ENCODE results near the gene PACS1.
"Not testable (repeated sequence)": the region's sequence is repeated elsewhere in the genome, so short reads cannot be mapped to it uniquely, and the experiment has no call there.

Gene PACS1

DNA sequence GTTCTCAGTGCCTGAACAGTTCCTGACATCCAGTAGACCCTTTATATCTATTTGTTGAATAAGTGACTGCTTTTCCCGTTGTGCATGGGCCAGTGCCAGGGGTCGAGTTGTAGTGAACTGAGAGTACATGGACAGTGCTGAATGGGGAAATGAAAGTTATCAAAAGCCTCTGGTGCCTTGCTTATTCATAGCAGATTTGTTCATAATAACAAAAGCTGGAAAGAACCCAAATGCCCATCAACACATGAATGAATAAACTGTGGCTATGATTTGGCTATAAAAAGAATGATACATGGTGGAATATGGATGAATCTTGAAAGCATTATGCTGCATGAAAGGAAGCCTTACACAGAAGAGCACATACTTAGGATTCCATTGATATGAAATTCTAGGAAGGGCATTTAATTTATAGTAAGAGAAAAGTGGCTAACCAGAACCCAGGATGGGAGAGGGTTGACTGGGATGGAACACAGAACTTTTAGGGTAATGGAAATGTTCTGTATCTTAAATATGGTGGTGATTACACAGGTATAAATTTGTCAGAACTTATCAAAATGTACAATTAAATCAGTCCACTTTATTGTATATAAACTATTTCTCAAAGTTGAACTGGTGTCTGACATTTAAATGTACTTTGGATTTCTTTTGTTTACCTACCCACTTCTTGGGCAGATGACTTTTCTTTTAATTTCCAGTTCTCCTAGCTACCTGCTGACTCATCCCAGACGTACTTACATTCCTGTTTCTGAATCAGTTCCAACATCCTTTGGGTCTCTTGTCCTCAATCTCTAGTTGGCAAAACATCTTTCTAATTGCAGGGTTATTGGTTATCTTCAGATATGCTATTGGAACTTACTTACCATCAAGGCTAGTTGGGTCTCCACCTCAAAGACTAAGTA, 42.8 kb downstream of the PACS1 start:
- DNase-seq, result no peak

DNA sequence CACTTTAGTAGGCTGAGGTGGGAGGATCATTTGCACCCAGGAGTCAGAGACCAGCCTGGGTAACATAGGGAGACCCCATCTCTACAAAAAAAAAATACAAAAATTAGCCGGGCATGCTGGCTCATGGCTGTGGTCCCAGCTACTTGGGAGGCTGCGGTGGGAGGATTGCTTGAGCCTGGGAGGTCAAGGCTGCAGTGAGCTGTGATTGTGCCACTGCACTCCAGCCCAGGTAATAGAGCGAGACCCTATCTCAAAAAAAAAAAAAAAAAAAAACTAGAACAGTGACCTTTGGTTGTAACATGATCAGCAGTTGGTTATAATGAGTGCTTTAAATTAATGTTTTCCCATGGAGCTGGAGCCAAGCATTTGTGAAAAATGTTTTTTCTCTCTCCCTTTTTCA, 44.9 kb downstream of the PACS1 start:
- not testable (repeated sequence) for DNase-seq

DNA sequence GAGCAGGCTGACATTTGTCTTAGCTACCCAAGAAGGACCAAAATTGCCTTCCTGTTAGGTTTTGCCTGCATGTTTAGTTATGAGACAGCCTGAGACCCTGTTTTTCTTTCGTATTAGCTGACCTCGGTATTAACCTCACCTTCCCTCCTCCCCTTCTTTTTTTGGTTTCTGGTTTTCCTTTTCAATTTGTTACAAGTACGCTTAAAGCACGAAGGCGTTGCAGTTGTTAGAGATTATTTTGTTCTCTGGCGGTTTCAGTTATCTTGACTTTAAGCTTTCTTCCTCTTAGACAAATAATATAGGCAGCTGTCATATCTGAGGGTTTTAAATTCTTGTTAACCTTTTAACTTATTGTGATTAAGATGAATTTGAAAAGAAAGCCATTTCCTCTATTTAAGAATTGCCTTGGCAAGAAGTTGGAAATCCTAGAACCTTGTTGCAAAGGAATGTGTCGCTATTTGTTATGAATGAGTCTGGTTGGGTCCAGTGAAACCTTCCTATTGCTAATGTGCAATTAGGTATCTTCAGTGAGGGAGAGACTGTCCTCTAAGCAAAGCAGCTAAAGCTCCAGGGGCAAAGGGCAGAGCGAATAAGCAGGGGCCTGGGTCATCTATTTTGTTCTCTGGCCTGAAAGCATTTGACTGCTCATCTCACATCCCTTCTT, 45.7 kb downstream of the PACS1 start:
- DNase-seq, result no peak

DNA sequence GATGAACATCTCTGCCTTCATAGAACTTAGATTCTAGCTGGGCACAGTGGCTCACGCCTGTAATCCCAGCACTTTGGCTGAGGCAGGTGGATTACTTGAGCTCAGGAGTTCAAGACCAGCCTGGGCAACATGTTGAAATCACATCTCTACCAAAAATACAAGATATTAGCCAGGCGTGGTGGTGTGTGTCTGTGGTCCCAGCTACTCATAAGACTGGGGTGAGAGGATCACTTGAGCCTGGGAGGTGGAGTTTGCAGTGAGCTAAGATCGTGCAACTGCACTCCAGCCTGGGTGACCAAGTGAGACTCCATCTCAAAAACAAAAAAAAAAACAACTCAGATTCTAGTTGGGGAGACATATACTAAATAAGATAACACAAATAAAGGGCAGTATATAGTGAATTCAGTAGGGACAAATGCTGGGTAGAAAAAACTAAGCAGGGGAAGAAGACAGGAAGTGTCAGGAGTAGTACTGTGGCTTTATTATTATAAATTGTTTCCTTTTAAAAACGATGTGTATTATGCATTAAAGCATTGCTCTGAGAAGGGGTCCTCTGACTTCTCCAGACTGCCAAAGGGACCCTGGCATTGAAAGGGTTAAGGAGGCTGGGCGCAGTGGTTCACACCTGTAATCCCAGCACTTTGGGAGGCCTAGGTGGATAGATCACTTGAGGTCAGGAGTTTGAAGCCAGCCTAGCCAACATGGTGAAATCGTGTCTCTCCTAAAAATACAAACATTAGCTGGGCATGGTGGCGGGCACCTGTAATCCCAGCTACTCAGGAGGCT, 46.7 kb downstream of the PACS1 start:
- DNase-seq, result no peak

DNA sequence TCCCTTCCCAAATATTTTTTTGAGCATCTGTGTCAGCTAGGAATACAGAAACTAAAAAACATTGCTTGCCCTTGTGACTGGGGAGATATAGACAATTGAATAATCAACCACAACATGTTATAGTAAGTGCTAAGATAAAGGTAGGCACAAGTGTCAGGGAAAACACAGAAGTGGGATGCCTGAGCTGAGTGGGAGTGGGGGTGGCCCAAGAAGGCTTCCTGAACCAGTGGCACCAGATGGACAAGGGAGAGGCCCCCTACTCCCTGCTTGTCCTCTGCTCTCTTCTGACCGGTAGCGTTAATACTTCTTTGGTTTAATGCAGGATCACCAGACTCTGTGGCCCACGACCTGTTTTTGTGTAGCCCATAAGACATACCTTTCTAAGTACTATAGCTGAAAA, 48.8 kb downstream of the PACS1 start:
- DNase-seq, result no peak

DNA sequence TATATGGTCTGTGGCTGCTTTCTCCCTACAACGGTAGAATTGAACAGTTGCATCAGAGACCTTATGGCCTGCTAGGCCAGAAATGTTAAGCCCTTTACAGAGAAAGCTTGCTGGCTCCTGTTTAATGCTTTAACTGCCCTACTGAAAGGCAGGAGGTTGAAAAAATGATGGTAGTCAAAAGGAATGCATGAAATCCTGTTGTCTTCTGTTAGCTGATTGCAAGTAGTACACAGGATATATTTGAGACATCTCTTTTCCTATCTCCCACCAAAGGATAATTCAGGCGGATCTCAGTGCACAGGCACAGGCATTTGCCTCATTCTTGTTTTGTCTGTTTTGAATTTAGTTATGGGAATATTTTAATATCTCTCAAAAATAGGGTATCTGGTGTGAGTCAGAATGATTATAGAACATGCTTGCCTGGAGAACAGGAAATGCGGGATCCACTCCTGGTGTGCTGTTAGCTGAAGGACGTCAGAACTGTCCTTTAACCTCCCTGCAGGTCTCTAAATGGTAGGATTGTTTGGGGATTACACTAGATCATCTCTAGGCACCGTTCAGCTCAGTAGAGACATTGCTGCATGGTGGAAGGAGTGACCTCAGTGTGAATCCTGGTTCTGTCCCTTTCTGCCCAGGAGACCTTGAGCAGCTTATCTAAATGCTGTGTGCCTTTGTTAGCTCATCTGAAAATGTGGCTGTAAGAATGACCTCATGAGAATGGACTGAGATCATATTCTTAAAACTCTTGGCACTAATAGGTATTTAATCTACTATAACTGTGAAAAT, 49.5 kb downstream of the PACS1 start:
- DNase-seq, result no peak

DNA sequence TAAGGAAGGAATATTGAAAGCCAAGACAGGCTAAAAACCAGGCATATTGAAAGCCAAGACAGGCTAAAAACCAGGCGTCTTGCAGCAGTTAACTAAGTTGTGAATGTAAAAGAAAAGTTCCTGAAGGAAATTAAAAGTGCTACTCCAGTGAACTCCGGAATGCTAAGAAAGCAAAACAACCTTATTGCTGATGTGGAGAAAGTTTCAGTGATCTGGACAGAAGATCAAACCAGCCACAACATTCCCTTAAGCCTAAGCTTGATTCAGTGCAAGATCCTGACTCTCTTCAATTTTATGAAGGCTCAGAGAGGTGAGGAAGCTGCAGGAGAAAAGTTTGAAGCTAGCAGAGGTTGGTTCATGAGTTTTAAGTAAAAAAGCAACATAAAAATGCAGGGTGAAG, 51.4 kb downstream of the PACS1 start:
- no peak for DNase-seq

DNA sequence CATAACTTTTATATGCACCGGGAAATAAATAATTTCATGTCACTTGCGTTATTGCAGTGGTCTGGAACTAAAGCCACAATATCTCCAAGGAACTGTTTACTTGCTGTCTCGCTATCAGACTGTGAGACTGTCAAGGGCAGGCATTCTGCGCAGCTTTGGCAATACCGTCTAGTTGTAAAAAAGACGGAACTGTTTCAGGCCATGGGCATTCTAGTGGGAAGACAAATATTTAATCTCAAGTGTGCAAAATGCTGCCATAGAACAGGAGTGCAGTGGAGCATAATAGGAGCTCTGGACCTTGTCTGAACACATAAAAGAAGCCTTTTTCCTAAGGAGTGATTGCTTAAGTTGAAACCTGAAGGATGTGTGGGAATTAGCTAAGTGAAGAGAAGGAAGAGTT, 53.8 kb downstream of the PACS1 start:
- no peak for DNase-seq

DNA sequence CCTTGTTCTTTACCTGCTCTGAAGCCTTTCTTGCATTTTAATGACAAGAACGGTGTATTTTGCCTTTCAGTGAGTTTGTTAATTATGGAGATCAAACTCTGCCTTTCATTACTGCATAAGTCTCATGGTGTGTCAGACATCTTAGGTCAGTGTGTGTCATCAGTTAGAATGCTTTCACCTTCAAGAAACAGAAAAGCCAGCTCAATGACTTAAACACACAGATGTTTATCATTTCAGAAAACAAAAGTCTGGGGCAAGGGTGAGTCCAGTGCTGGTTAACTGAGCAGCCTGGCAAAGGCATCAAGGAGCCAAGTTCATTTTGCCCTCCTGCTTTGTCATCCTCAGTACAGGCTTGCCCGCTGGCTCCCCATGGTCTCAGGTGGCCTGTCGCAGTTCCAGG, 54.5 kb downstream of the PACS1 start:
- no peak for DNase-seq

DNA sequence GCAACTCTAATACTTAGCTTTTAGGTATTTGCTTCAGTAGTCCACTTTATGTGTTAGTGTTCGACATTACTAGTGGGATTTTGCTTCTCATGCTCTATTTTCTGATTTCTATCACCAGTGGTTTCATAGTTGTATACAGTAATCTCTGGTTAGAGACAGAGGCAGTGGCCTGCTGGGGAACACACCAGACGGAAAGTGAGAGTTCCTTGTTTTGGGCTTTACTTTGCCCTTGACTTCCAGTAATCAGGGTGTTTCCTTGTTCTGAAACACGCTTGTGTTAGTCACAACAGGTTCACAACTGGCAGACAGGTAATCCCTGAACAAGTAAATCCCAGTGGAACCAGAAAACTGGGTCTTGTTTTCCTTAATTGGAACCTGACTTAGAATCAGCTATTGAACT, 56.0 kb downstream of the PACS1 start:
- no peak for DNase-seq

DNA sequence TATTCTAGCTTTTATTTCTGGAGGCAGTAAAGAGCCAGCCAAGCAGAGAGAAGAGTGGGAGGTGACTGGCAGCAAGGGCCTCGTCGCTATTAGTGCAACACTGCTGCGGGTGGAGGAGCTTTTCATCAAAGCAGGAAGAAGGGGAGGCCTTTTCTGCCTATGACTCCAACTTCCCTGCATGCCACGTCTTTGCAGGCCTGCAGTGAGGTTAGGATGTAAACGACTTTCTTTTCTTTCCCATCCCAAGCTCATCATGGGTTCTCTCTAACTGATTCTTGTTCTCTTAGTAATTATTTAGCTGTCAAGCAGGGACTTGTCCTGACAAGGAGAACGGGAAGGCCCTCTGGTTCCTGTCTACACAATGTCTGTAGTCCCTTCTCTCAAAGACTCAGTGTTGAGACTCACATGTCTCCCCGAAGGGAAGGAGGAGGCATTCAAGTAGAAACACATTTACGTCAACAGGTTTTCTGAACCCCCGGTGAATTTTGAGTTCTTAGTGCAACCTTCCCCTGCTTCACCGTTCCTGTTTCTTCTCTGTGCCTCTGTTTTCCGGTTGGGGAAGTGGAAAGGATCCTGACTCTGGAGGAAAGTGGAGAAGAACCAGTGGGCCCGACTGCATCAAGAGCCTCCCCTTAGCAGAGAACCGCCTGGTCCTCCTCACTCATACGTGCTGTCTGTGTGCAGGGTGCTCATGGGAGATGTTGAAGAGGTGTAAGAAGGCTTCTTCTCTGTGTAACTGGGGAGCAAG, 56.9 kb downstream of the PACS1 start:
- DNase-seq, result no peak

DNA sequence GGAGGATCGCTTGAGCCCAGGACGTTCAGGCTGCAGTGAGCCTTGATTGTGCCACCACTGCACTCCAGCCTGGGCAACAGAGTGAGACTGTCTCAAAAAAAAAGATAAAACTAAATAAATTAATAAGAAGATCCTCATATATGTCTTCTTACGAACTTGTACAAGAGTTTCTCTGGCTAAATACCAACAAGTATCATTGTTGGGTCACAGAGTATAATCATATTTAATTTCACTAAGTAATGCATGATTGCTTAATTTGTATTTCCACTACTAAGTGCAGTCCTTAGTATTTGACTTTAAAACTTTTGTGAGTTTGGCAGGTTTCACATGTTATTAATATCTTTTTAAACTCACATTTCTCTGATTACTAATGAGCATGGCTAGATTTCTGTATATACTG, 60.9 kb downstream of the PACS1 start:
- no peak for DNase-seq

DNA sequence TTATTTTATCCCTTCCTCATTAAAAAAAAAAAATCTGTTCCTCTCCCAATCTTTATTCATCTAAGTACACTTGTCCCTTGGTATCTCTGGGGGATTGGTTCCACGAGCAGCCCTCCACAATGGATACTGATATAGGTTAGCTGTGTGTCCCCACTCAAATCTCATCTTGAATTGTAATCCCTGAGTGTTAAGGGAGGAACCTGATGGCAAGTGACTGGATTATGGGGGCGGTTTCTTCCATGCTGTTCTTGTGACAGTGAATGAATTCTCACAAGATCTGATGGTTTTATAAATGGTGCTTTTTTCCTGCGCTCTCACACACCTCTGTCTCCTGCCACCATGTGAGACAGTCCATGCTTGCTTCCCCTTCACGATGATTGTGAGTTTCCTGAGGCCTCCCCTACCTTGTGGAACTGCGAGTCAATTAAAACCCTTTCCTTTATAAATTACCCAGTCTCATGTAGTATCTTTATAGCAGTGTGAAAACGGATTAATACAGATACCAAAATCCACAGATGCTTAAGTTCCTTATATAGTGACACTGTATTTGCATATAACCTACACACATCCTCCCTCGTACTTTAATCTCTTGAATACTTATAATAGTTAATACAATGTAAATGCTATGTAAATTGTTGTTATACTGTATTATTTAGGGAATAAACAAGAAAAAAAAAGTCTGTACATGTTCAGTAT, 62.0 kb downstream of the PACS1 start:
- no peak for DNase-seq

DNA sequence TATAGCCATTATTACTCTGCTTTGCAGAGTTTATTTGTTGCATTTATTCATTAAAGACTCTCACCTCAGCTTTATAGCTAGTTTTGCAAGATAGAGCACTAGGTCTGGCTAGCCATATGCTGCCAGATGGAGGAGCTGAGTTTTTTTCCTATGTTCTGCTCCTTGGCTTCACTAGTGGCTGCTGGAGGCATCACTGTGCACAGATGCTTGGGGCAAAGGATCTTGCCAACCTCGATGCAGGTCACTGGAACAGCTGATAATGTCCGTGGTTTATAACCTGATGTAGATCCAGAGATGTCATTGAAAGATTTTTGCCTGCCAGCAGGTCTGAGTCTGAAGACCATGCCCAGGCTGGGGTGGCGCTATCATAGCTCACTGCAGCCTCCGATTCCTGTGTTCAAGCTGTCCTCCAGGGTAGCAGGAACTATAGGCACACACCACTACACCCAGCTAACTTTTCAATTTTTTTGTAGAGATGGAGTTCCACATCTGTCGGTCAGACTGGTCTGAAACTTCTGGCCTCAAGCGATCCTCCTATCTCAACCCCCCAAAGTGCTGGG, 63.2 kb downstream of the PACS1 start:
- no peak for DNase-seq

DNA sequence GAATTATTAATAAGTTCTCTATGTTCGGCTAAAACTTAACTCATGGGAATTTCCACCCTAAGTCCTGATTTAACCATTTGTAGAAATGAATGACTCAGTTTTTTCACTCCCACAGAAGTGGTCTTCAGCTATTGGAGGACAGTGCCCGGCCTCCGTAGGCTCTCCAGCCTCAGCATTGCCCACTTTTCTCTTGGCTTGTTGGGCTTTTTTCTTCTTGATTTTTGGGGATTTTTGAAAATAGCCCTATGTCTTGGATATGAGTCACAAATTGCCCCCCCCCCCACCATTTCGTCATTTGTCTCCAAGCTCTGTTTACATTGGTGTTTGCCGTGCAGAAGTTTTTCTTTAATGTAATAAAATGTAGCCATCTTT, 66.7 kb downstream of the PACS1 start:
- DNase-seq, result no peak

DNA sequence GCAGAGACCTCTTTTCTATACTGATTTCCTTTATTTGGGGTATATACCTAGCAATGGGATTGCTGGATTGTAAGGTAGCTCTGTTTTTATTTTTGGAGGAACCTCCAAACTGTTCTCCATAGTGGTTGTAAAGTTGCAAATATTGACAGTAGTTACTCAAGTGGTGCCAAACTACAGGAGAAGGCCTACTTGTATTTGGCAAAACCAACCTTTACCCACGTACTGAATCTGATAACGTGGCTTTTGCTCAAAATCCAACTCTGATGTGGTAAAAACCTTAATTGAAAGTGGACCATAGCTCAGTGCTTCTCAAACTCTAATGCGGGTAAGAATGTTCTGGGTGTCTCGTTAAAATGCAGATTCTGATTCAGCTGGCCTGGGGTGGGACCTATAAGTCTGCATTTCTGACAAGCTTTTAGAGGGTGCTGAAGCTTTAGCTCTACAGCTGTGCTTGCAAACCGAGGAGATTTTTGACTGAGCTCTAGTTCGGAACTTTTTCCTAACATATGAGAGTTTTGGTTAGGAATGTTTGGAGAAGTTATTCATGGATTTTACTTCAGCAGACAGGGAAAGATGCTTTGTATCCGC, 69.8 kb downstream of the PACS1 start:
- no peak for DNase-seq

DNA sequence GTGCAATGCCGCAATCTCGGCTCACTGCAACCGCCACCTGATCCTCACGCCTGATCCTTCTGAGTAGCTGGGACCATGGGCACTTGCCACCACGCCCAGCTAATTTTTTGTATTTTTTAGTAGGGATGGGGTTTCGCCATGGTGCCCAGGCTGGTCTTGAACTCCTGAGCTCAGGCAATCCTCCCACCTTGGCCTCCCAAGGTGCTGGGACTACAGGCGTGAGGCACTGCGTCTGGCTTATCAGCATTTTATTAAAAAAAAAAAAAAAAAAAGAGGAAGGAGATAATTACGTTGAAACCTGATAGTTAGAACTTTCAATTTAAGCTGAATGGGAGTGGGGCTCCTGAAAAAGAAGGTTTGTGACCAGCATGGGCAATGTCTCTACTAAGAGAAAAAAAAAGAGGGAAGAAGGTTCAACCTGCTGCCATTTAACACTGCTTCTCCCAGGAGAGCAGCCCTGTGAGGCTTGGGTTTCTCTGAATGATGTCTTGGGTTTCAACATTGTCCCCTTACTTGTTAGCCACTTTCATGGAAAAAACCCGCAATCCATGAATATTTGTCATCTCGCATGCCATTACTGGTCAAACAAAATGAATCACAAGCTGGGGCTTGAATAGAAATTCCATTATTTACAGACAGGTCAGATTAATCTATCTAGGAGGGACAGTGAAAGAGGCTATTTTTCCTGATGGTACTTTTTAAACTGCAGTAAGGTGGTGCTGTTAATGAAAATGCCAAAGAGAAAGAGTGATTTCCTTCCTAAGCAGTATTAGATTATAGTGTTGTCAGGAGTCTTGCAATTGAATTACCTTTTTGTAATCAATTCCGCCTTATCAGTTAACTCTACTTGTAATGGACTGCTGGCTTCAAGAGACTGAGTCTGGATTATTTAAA, 72.5 kb downstream of the PACS1 start:
- DNase-seq, result no peak

DNA sequence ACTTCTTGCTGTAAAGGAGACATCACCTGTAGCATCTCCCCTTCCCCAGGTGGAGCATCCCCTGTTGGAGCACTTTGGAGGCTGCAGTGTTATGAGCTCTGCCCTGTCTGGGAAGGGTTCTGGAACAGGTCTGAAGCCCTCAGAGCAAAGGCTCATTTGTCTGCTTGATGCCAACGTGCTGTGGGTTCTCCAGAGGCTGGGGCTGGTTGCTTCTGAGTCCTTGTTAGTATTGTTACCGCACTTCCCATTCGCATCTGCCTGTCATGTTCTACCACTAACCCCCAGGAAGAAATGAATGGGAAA, 73.1 kb downstream of the PACS1 start:
- DNase-seq, result no peak

DNA sequence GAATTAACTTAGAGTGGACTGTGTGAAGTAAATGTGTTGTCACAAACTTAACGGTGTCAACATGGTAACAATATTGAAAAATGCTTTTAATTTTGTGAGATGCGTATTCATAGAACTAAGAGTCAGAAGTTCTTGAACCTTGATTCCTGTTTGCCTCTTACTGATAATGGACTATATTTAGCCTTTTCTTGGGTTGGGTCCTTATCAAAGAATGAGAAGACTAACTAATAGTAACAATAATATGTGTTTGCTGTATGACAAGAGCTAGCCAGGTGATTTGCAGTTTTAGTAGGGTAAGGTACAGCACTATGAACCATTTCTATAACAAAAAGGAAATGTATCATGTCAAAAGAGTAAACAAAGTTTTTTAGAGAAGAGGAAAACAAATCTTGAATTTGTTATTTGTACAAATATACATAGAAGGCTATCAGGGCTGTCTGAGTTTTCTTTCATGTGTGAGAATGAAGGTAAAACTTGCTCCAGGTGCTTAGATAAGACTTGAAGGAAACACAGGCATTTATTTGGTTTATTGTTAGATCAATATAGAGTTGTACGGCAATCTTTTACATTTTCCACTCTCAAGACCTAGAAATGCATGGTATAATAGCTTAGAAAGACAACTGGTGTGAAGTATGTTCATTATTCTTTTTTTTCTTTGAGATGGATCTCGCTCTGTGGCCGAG, 74.1 kb downstream of the PACS1 start:
- DNase-seq, result no peak
